HepG2 (cell line): ENCODE measurements around the gene IL17RB. TPM values are rescaled to one million over a fixed set of nuclear protein-coding genes. Genes with fewer than 3 reads are reported as not detected.

ENCODE experiments used
- ATAC-seq: fragments of 200-7000 bp; cut with Tn5 transposase; 3 replicates; pipeline ENCODE4 v1.9.1; 2020; ENCODE audit warnings: mild to moderate bottlenecking, moderate library complexity
- BruUV-seq: library from RNA; stranded (reverse); fragments of 400-500 nt; replicated peaks from 2 replicates; lab custom pipeline; 2021; lab: Mats Ljungman, UMichigan
- CTCF ChIA-PET: fragments of 300-600 bp; formaldehyde crosslinking; extraction: SDS; loops from one replicate; lab custom pipeline; 2021; ENCODE audit warnings: low total read pairs, inconsistent platforms, low intra/inter-chr PET ratio; lab: Yijun Ruan, JAX
- POLR2A ChIA-PET: fragments of 350-600 bp; sonication (Branson Sonifier 250); formaldehyde crosslinking; loops from one replicate; lab custom pipeline; 2020; ENCODE audit warnings: antibody characterized with exemption, inconsistent platforms; lab: Yijun Ruan, JAX
- DNase-seq: peaks from one replicate; pipeline ENCODE4 v3.0.0-alpha.2; 2015; ENCODE audit warnings: low spot score
- FAIRE-seq: peaks from 3 replicates; lab custom pipeline; 2011; peaks lifted over from hg19 to GRCh38; lab: Jason Lieb, UNC
- H2AFZ ChIP-seq: one replicate; pipeline ENCODE4 v1.6.1; 2011; ENCODE audit warnings: low read length, inconsistent platforms
- H3K27ac ChIP-seq: fragments of 300-600 bp; 3 replicates; pipeline ENCODE4 v1.8.0; 2011; ENCODE audit warnings: mixed run types, mild to moderate bottlenecking, mixed read lengths, low read length, inconsistent platforms; ENCODE audit not compliant: insufficient read depth; ENCODE audit errors: extremely low read length
- H3K27me3 ChIP-seq, 2 experiments: fragments of 200-600 bp in 1 of 2; 2 replicates in 1 of 2; 3 replicates in 1 of 2; pipeline versions ENCODE4 v1.6.0 to v1.8.0; 2011; ENCODE audit warnings: low read length in 2 of 2, mild to moderate bottlenecking in 2 of 2, moderate library complexity in 2 of 2, inconsistent platforms in 1 of 2; ENCODE audit not compliant: insufficient read depth in 2 of 2, control insufficient read depth in 1 of 2
- H3K36me3 ChIP-seq, 2 experiments: fragments of 200-600 bp in 1 of 2; replicated peaks in 1 of 2; 2 replicates in 1 of 2; 3 replicates in 1 of 2; pipeline versions ENCODE4 v1.5.1 to v1.8.0; 2011; ENCODE audit warnings: low read length in 2 of 2, inconsistent platforms in 1 of 2; ENCODE audit not compliant: insufficient read depth in 2 of 2, control insufficient read depth in 1 of 2
- H3K4me1 ChIP-seq: 2 replicates; pipeline ENCODE4 v1.5.1; 2012; ENCODE audit warnings: low read length, inconsistent platforms; ENCODE audit not compliant: insufficient read depth
- H3K4me2 ChIP-seq: 2 replicates; pipeline ENCODE4 v1.6.0; 2011; ENCODE audit warnings: low read depth, low read length, inconsistent platforms
- H3K4me3 ChIP-seq, 3 experiments: fragments of 200-600 bp in 1 of 3; sonication (generic), shearing (Covaris generic) in 1 of 3; replicated peaks in 1 of 3; 2 replicates each; pipeline ENCODE4 v1.5.1; 2011 to 2016; ENCODE audit warnings: low read length in 3 of 3, inconsistent platforms in 2 of 3, low read depth in 2 of 3, mild to moderate bottlenecking in 2 of 3, control low read depth in 1 of 3, mixed read lengths in 1 of 3; ENCODE audit not compliant: insufficient read depth in 1 of 3
- H3K79me2 ChIP-seq: one replicate; pipeline ENCODE4 v1.6.1; 2011; ENCODE audit warnings: low read length, inconsistent platforms; ENCODE audit not compliant: insufficient read depth
- H3K9ac ChIP-seq: 2 replicates; pipeline ENCODE4 v1.6.0; 2011; ENCODE audit warnings: mild to moderate bottlenecking, low read depth, low read length, inconsistent platforms; ENCODE audit not compliant: insufficient read depth
- H3K9me3 ChIP-seq: 2 replicates; pipeline ENCODE4 v1.5.1; 2012; ENCODE audit warnings: mild to moderate bottlenecking, low read length
- H4K20me1 ChIP-seq: 2 replicates; pipeline ENCODE4 v1.6.0; 2011; ENCODE audit warnings: inconsistent platforms, mild to moderate bottlenecking, low read length, moderate library complexity; ENCODE audit not compliant: insufficient read depth
- AGO2 ChIP-seq: fragments of 200-400 bp; formaldehyde crosslinking; optimal IDR thresholded peaks from 2 replicates; pipeline ENCODE3; 2017; ENCODE audit warnings: mild to moderate bottlenecking, low read depth, low read length, moderate library complexity
- ARHGAP35 ChIP-seq: sonication (generic); formaldehyde crosslinking; IDR thresholded peaks from 2 replicates; pipeline ENCODE4 v1.9.0; 2022; ENCODE audit warnings: mild to moderate bottlenecking, inconsistent platforms, moderate library complexity, missing genetic modification reagents, borderline replicate concordance
- BORCS8-MEF2B ChIP-seq: sonication (generic); formaldehyde crosslinking; IDR thresholded peaks from 2 replicates; pipeline ENCODE4 v1.8.0; 2022; ENCODE audit warnings: mild to moderate bottlenecking, missing genetic modification reagents
- ETV6 ChIP-seq: sonication (generic); formaldehyde crosslinking; conservative IDR thresholded peaks from 2 replicates; pipeline ENCODE4 v1.4.0; 2020; ENCODE audit warnings: missing genetic modification reagents
- KDM2A ChIP-seq: sonication (generic); formaldehyde crosslinking; IDR thresholded peaks from 2 replicates; pipeline ENCODE4 v1.4.0; 2020; ENCODE audit warnings: low read depth, missing genetic modification reagents, borderline replicate concordance
- PAF1 ChIP-seq: IDR thresholded peaks from 2 replicates; pipeline ENCODE4 v1.6.1; 2016; ENCODE audit warnings: missing genetic modification reagents, missing compliant biosample characterization
- POLR2A ChIP-seq, 2 experiments: IDR thresholded peaks; 2 replicates each; pipeline ENCODE4 v1.6.1; 2011; ENCODE audit warnings: low read depth in 2 of 2, low read length in 2 of 2, mild to moderate bottlenecking in 1 of 2, moderate library complexity in 1 of 2; ENCODE audit not compliant: insufficient read depth in 1 of 2
- POLR2AphosphoS5 ChIP-seq: IDR thresholded peaks from 2 replicates; pipeline ENCODE4 v1.6.1; 2012; ENCODE audit warnings: low read depth, low read length
- POLR2G ChIP-seq: fragments of 200-400 bp; formaldehyde crosslinking; IDR thresholded peaks from 2 replicates; pipeline ENCODE4 v1.6.1; 2018; ENCODE audit warnings: mild to moderate bottlenecking, low read depth, low read length, moderate library complexity
- RBM22 ChIP-seq: fragments of 200-400 bp; formaldehyde crosslinking; optimal IDR thresholded peaks from 2 replicates; pipeline ENCODE3; 2017; ENCODE audit warnings: mild to moderate bottlenecking, low read length, moderate library complexity
- SMAD3 ChIP-seq: sonication (generic); formaldehyde crosslinking; IDR thresholded peaks from 2 replicates; pipeline ENCODE4 v1.4.0; 2020; ENCODE audit warnings: missing genetic modification reagents
- ZC3H13 ChIP-seq: sonication (generic); formaldehyde crosslinking; IDR thresholded peaks from 2 replicates; pipeline ENCODE4 v1.8.1; 2023; ENCODE audit warnings: mild to moderate bottlenecking, missing genetic modification reagents, moderate library complexity
- ZNF687 ChIP-seq: sonication (generic); formaldehyde crosslinking; IDR thresholded peaks from 2 replicates; pipeline ENCODE4 v1.5.1; 2020; ENCODE audit warnings: mild to moderate bottlenecking, missing genetic modification reagents, moderate library complexity
- ZSCAN22 ChIP-seq: sonication (generic); formaldehyde crosslinking; IDR thresholded peaks from 2 replicates; pipeline ENCODE4 v1.4.0; 2020; ENCODE audit warnings: mild to moderate bottlenecking, missing genetic modification reagents
- WGBS: methylation state at CpG from one replicate; pipeline ENCODE4 v1.1.6; 2017; ENCODE audit warnings: low lambda C conversion rate; 5-methylcytosine and 5-hydroxymethylcytosine counted together
- in situ Hi-C: cut with HindIII; loops from 2 replicates; pipeline ENCODE4 v1.10.0; 2017; ENCODE audit warnings: low pct_unique_long_range_greater_than_20kb; ENCODE audit not compliant: extremely low pct_ligation_motif_present
- intact Hi-C: fragments of 100-400 bp; cut with micrococcal nuclease; formaldehyde crosslinking; loops from one replicate; pipeline ENCODE4 v1.10.0; 2022; ENCODE audit not compliant: unreplicated experiment
- polyA plus RNA-seq, 8 experiments: library from polyadenylated mRNA; depleted of rRNA in 3 of 8; stranded (reverse) in 7 of 8; unstranded in 1 of 8; fragments of >200 nt; fragmentation: Illumina TruSeq in 4 of 8; extraction: Trizol in 4 of 8; gene quantifications; 2 replicates each; pipeline versions ENCODE4 v1.2.1 to v1.2.3, GENCODE V29; 2011 to 2016; ENCODE audit warnings: low read depth in 4 of 8, missing spikeins in 1 of 8, mixed read lengths in 1 of 8; ENCODE audit not compliant: insufficient read depth in 1 of 8
- total RNA-seq, 5 experiments: library from RNA; depleted of rRNA; stranded (reverse); fragments of >200 nt; fragmentation: Illumina TruSeq; extraction: Trizol; gene quantifications; 2 replicates each; pipeline ENCODE4 v1.2.3, GENCODE V29; 2016; ENCODE audit warnings: low read depth in 1 of 5

Gene IL17RB
- total and polyA plus RNA-seq, 2 of the 13 experiments (the other 11 are each of a cell fraction or from before 2014, with no cell fraction given): 130 to 190 TPM

GRCh38 chr3:53811143-53811927 lies 35.0 kb upstream of the IL17RB start:
- Histone ChIP-seq H3K27me3 (no peaks in the 10 kb centered on the region; a peak in 1 of 5 replicates), H3K4me1 (peaks cover 14% of the 10 kb centered on the region), H2AFZ (no peak overlapping the region), H3K27ac (no peak overlapping the region), H3K9me3 (no peaks in the 10 kb centered on the region), H4K20me1 (peaks cover 8% of the 10 kb centered on the region; the same call in 1 of the 2 replicates), H3K36me3 (peaks cover 0 to 12% of the 10 kb centered on the region in 2 experiments; a peak in 3 of 5 replicates), H3K4me2 (no peak overlapping the region), H3K79me2 (no peaks in the 10 kb centered on the region), H3K4me3 (no peak overlapping the region), H3K9ac (no peak overlapping the region)
- TF ChIP-seq PAF1 (CRISPR knock-in tag) (peak; percentile 79; the same call in 1 of the 2 replicates), POLR2A (IDR thresholded peaks at IDR 0.05; ENCODE audit: insufficient read depth in 1 of 2, low read depth in 2 of 2, low read length in 2 of 2) (peak in 1 of 2 experiments; percentile 31; a peak in 1 of 4 replicates), BORCS8-MEF2B (CRISPR knock-in tag) (peak; percentile 49; the same call in 1 of the 2 replicates), ZNF687 (0 out of 2 replicates have a peak, but pooled peaks have one; percentile 27), ETV6 (CRISPR knock-in tag) (no peak), ZC3H13 (peak; percentile 73; the same call in 1 of the 2 replicates), KDM2A (peak; percentile 34; the same call in 1 of the 2 replicates), SMAD3 (CRISPR knock-in tag) (no peak), RBM22 (peak; percentile 85), ZSCAN22 (CRISPR knock-in tag) (peak; percentile 89), POLR2AphosphoS5 (peak; percentile 20; the same call in 1 of the 2 replicates), POLR2G (peak; percentile 62; the same call in 1 of the 2 replicates), ARHGAP35 (CRISPR knock-in tag) (no peak), AGO2 (peak; percentile 92)
- intact Hi-C loops (no loop called here), in situ Hi-C loops (no loop called here)
- BruUV-seq: TSS peak; percentile 0
- POLR2A ChIA-PET: interaction anchor here (1.6 to 12.1 kb wide), 2 partner anchors 32 to 36 kb away, joined by 6 to 156 read pairs; partner anchors contain the start of gene CHDH
- WGBS: 86% methylated on average over 22 of the region's 24 CpGs
- CTCF ChIA-PET: no interaction called here
- DNase-seq (no peak), FAIRE-seq (no peak), ATAC-seq (peak; percentile 3)
